Keratinocyte (primary cell): ENCODE data around the gene FRMPD4. TPM values are rescaled to one million over a fixed set of nuclear protein-coding genes. Genes with fewer than 3 reads are reported as not detected.

Experiments
- DNase-seq: peaks from one replicate; pipeline ENCODE4 v3.0.0-alpha.2; 2011; ENCODE audit warnings: low read depth, missing footprints, low spot score
- FAIRE-seq: peaks from 2 replicates; lab custom pipeline; 2011; peaks lifted over from hg19 to GRCh38; lab: Jason Lieb, UNC
- H2AFZ ChIP-seq: 2 replicates; pipeline ENCODE4 v1.6.0; 2012; ENCODE audit warnings: low read length, control low read depth, inconsistent platforms; ENCODE audit not compliant: control insufficient read depth
- H3K27ac ChIP-seq: 2 replicates; pipeline ENCODE4 v1.5.1; 2011; ENCODE audit warnings: low read length; ENCODE audit not compliant: control insufficient read depth, insufficient read depth
- H3K27me3 ChIP-seq: 3 replicates; pipeline ENCODE4 v1.6.0; 2011; ENCODE audit warnings: low read length; ENCODE audit not compliant: control insufficient read depth, insufficient read depth; ENCODE audit errors: extremely low read depth
- H3K36me3 ChIP-seq, 2 experiments: 2 replicates in 1 of 2; 3 replicates in 1 of 2; pipeline ENCODE4 v1.5.1; 2011; ENCODE audit warnings: low read length in 2 of 2, mild to moderate bottlenecking in 1 of 2; ENCODE audit not compliant: control insufficient read depth in 2 of 2, insufficient read depth in 2 of 2; ENCODE audit errors: extremely low read depth in 1 of 2
- H3K4me1 ChIP-seq: 3 replicates; pipeline ENCODE4 v1.5.1; 2011; ENCODE audit warnings: low read length; ENCODE audit not compliant: control insufficient read depth, insufficient read depth; ENCODE audit errors: extremely low read depth
- H3K4me2 ChIP-seq: 3 replicates; pipeline ENCODE4 v1.6.0; 2011; ENCODE audit warnings: low read depth, low read length; ENCODE audit not compliant: control insufficient read depth, insufficient read depth; ENCODE audit errors: extremely low read depth
- H3K4me3 ChIP-seq, 3 experiments: fragments of 200-600 bp in 1 of 3; sonication (generic) in 1 of 3; 2 replicates in 2 of 3; 3 replicates in 1 of 3; pipeline ENCODE4 v1.5.1; 2011 to 2016; ENCODE audit warnings: low read length in 3 of 3, mild to moderate bottlenecking in 3 of 3, control low read depth in 2 of 3, inconsistent platforms in 1 of 3, low read depth in 1 of 3, mixed read lengths in 1 of 3, mixed run types in 1 of 3, moderate library complexity in 1 of 3; ENCODE audit not compliant: control insufficient read depth in 2 of 3, insufficient read depth in 2 of 3; ENCODE audit errors: extremely low read depth in 1 of 3
- H3K79me2 ChIP-seq: 2 replicates; pipeline ENCODE4 v1.6.0; 2012; ENCODE audit warnings: low read length; ENCODE audit not compliant: control insufficient read depth, insufficient read depth
- H3K9ac ChIP-seq: 3 replicates; pipeline ENCODE4 v1.6.0; 2011; ENCODE audit warnings: low read length; ENCODE audit not compliant: control insufficient read depth, insufficient read depth; ENCODE audit errors: extremely low read depth
- H3K9me1 ChIP-seq: 3 replicates; pipeline ENCODE4 v1.6.0; 2011; ENCODE audit warnings: low read length; ENCODE audit not compliant: control insufficient read depth, insufficient read depth; ENCODE audit errors: extremely low read depth
- H3K9me3 ChIP-seq: 2 replicates; pipeline ENCODE4 v1.5.1; 2012; ENCODE audit warnings: low read depth, low read length; ENCODE audit not compliant: control insufficient read depth
- H4K20me1 ChIP-seq: 3 replicates; pipeline ENCODE4 v1.6.0; 2011; ENCODE audit warnings: low read length; ENCODE audit not compliant: control insufficient read depth, insufficient read depth; ENCODE audit errors: extremely low read depth
- EZH2 ChIP-seq: IDR thresholded peaks from one replicate; pipeline ENCODE4 v1.6.1; 2012; ENCODE audit warnings: inconsistent platforms, mild to moderate bottlenecking, low read length, moderate library complexity
- dilution Hi-C: fragments of 300-500 bp; cut with MboI; formaldehyde crosslinking; loops from one replicate; pipeline ENCODE4 v1.7.0; 2020; ENCODE audit warnings: low sequenced_read_pairs; ENCODE audit not compliant: extremely low pct_ligation_motif_present
- polyA plus RNA-seq, 5 experiments: library from polyadenylated mRNA; depleted of rRNA in 3 of 5; stranded (reverse) in 3 of 5; stranded (forward) in 1 of 5; unstranded in 1 of 5; fragments of >200 nt; gene quantifications; 1 replicate in 1 of 5; 2 replicates in 3 of 5; 3 replicates in 1 of 5; pipeline versions ENCODE4 v1.2.1 to v1.2.3, GENCODE V29; 2011 to 2012; ENCODE audit warnings: missing spikeins in 2 of 5, low read depth in 1 of 5, low replicate concordance in 1 of 5
- TF ChIP-seq, protein P1 (sequence below), 3 experiments: IDR thresholded peaks in 1 of 3; conservative IDR thresholded peaks in 1 of 3; optimal IDR thresholded peaks in 1 of 3; 2 replicates in 2 of 3; 3 replicates in 1 of 3; pipeline versions ENCODE3 to v1.5.1; 2011; ENCODE audit warnings: low read length in 3 of 3, mild to moderate bottlenecking in 3 of 3, moderate library complexity in 2 of 3, control low read depth in 1 of 3, inconsistent platforms in 1 of 3; ENCODE audit not compliant: insufficient read depth in 2 of 3; ENCODE audit errors: extremely low read depth in 1 of 3

FRMPD4 gene
- polyA plus RNA-seq, 1 donor (not counting 4 experiments of a cell fraction or from before 2014, with no cell fraction given): 0.05 TPM

DNA sequence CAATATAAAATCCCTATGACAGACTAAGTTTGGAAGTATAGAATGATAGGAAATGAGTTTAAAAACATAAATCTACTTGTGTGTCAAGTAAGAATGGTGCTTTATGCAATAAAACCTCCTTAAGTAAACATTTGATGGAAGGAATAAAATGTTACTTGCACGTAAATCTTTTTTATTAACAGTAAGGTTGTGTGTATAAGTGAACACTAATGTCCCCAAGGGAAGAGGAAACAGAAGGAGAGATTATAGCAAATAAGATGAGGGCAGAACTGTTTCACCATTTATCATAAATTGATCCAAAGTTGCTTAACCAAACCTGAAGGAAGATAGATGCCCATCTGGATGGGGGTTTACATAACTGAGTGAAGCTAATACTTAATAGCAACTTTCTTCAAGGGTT is 86.8 kb downstream of the FRMPD4 start:
- H3K4me2 ChIP-seq: no peak overlapping the region
- H3K36me3 ChIP-seq: no peaks in the 10 kb centered on the region
- H3K79me2 ChIP-seq: no peaks in the 10 kb centered on the region
- no peaks in the 10 kb centered on the region for H3K27me3 ChIP-seq
- no peak overlapping the region for H2AFZ ChIP-seq
- no peak overlapping the region for H3K27ac ChIP-seq
- H4K20me1 ChIP-seq: no peaks in the 10 kb centered on the region
- DNase-seq: no peak
- no peaks in the 10 kb centered on the region for H3K9me1 ChIP-seq
- TF ChIP-seq EZH2: no peak
- TF ChIP-seq, protein P1, sequence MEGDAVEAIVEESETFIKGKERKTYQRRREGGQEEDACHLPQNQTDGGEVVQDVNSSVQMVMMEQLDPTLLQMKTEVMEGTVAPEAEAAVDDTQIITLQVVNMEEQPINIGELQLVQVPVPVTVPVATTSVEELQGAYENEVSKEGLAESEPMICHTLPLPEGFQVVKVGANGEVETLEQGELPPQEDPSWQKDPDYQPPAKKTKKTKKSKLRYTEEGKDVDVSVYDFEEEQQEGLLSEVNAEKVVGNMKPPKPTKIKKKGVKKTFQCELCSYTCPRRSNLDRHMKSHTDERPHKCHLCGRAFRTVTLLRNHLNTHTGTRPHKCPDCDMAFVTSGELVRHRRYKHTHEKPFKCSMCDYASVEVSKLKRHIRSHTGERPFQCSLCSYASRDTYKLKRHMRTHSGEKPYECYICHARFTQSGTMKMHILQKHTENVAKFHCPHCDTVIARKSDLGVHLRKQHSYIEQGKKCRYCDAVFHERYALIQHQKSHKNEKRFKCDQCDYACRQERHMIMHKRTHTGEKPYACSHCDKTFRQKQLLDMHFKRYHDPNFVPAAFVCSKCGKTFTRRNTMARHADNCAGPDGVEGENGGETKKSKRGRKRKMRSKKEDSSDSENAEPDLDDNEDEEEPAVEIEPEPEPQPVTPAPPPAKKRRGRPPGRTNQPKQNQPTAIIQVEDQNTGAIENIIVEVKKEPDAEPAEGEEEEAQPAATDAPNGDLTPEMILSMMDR (optimal IDR thresholded peaks at IDR 0.05 in 1 of 3, IDR thresholded peaks at IDR 0.05 in 1 of 3, conservative IDR thresholded peaks at IDR 0.05 in 1 of 3; ENCODE audit: extremely low read depth in 1 of 3, insufficient read depth in 2 of 3, low read length in 3 of 3): no peak
- H3K4me1 ChIP-seq: no peaks in the 10 kb centered on the region
- dilution Hi-C loops: no loop called here
- H3K9me3 ChIP-seq: no peaks in the 10 kb centered on the region
- no peak overlapping the region for H3K9ac ChIP-seq
- H3K4me3 ChIP-seq: no peak overlapping the region
- FAIRE-seq: no peak

DNA sequence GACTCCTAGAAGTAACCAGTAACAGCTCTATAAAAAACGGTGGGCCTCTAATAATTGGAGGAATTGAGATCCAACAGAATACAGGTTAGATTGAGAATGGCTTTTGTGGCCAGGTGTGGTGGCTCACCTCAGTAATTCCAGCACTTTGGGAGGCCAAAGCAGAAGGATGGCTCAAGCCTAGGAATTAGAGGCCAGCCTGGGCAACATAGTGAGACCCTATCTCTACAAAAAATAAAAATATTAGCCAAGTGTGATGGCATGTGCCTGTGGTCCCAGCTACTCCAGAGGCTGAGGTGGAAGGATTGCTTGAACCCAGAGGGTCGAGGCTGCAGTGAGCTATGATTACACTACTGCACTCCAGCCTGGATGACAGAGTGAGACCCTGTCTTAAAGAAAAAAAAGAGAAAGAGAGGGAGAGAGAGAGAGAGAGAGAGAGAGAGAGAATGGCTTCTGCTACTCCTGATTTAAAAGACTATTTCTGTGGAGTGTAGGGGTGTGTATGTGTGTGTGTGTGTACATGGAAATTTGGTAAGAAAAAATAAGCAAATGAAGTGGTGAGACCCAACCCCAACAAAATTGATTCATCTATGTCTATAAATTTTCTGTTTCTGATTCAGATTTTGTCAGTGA is 89.3 kb downstream of the FRMPD4 start:
- no peaks in the 10 kb centered on the region for H3K9me3 ChIP-seq
- no peak overlapping the region for H3K4me3 ChIP-seq
- H4K20me1 ChIP-seq: no peaks in the 10 kb centered on the region
- dilution Hi-C loops: no loop called here
- H3K9me1 ChIP-seq: no peaks in the 10 kb centered on the region
- H2AFZ ChIP-seq: no peak overlapping the region
- no peak overlapping the region for H3K27ac ChIP-seq
- H3K4me1 ChIP-seq: no peaks in the 10 kb centered on the region
- H3K9ac ChIP-seq: no peak overlapping the region
- TF ChIP-seq EZH2: no peak
- TF ChIP-seq, protein P1 (optimal IDR thresholded peaks at IDR 0.05 in 1 of 3, IDR thresholded peaks at IDR 0.05 in 1 of 3, conservative IDR thresholded peaks at IDR 0.05 in 1 of 3; ENCODE audit: extremely low read depth in 1 of 3, insufficient read depth in 2 of 3, low read length in 3 of 3): no peak
- no peaks in the 10 kb centered on the region for H3K27me3 ChIP-seq
- no peak for DNase-seq
- no peaks in the 10 kb centered on the region for H3K79me2 ChIP-seq
- FAIRE-seq: no peak
- H3K36me3 ChIP-seq: no peaks in the 10 kb centered on the region
- H3K4me2 ChIP-seq: no peak overlapping the region
